Panc1 (cell line): Measurements from ENCODE around the gene ANKRD60.

Experiments
- CTCF ChIP-seq: fragments of 450-650 bp; IDR thresholded peaks from 2 replicates; pipeline ENCODE4 v1.5.1; 2017; ENCODE audit warnings: mild to moderate bottlenecking
- SIN3A ChIP-seq: IDR thresholded peaks from 2 replicates; pipeline ENCODE4 v1.6.1; 2012; ENCODE audit warnings: low read depth, mild to moderate bottlenecking, low read length, moderate library complexity, borderline replicate concordance; ENCODE audit not compliant: insufficient read depth

DNA sequence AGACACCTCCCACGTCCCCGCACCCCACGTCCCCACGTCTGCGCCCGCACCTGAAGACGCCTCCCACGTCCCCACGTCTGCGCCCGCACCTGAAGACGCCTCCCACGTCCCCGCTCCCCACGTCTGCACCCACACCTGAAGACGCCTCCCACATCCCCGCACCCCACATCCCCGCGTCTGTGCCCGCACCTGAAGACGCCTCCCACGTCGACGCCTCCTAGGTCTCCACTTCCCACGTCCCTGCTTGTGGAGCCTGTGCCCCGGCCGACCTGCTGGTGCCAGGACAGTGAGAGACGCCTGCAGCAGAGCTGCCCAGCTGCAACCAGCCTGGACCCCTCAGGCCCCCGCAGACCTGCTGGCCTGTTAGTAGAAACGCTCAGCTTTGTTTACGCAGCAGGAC lies 22.6 kb downstream of the ANKRD60 start:
- TF ChIP-seq CTCF: no peak
- no peak for TF ChIP-seq SIN3A
